Breast epithelium (tissue), 3 donors: ENCODE data around the gene UNKL.

Experiments
- POLR2AphosphoS5 ChIP-seq, 3 donors: sonication (generic); formaldehyde crosslinking; IDR thresholded peaks; one replicate each; pipeline ENCODE4 v1.6.1; 2017; ENCODE audit warnings: antibody characterized with exemption in 3 of 3
- TF ChIP-seq, protein P1 (sequence below), 3 donors: fragments of 450-650 bp; IDR thresholded peaks; one replicate each; pipeline ENCODE4 v1.5.1; 2016 to 2017; ENCODE audit warnings: antibody characterized with exemption in 3 of 3, mild to moderate bottlenecking in 3 of 3, moderate library complexity in 3 of 3

DNA sequence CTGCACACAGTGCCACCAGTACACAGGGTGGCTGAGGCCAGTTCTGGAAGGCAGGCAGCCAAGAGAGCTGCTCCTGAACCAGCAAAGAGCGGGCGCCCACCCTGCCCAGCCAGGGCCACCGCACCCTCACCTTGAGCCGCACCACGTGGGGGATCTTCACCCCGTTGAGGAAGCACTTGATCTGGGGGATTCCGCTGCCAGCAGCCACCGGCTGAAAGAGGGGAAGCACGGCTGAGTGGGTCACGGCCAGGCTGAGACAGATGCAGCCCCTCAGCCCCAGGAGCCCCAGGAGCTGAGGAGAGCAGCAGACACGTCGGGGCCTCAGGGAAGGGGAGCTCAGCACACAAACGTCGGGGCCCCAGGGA is 44.5 kb upstream of the UNKL start:
- TF ChIP-seq, protein P1, sequence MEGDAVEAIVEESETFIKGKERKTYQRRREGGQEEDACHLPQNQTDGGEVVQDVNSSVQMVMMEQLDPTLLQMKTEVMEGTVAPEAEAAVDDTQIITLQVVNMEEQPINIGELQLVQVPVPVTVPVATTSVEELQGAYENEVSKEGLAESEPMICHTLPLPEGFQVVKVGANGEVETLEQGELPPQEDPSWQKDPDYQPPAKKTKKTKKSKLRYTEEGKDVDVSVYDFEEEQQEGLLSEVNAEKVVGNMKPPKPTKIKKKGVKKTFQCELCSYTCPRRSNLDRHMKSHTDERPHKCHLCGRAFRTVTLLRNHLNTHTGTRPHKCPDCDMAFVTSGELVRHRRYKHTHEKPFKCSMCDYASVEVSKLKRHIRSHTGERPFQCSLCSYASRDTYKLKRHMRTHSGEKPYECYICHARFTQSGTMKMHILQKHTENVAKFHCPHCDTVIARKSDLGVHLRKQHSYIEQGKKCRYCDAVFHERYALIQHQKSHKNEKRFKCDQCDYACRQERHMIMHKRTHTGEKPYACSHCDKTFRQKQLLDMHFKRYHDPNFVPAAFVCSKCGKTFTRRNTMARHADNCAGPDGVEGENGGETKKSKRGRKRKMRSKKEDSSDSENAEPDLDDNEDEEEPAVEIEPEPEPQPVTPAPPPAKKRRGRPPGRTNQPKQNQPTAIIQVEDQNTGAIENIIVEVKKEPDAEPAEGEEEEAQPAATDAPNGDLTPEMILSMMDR (IDR thresholded peaks at IDR 0.05): no peak
- TF ChIP-seq POLR2AphosphoS5 (IDR thresholded peaks at IDR 0.05): no peak
